Measurements from ENCODE around the gene STOML1. TPM values are rescaled to one million over a fixed set of nuclear protein-coding genes. Genes with fewer than 3 reads are reported as not detected.

STOML1 gene
- total RNA-seq, 2 donors from 2014 or later, result 4.4 to 5.5 TPM

GRCh38 chr15:73988445-73988969 lies 3.6 kb downstream of the STOML1 start:
- Histone ChIP-seq H3K27me3 (ENCODE audit: control insufficient read depth, insufficient read depth, low read length, poor library complexity, severe bottlenecking) (no peaks in the 10 kb centered on the region), H3K9me3 (ENCODE audit: control insufficient read depth, low read length) (no peaks in the 10 kb centered on the region), H3K4me3 (ENCODE audit: low read length) (no peak overlapping the region), H3K4me1 (ENCODE audit: control insufficient read depth, insufficient read depth, low read length) (no peaks in the 10 kb centered on the region), H3K36me3 (ENCODE audit: control insufficient read depth, insufficient read depth, low read length) (no peaks in the 10 kb centered on the region), H3K9ac (ENCODE audit: extremely low read depth, low read length, poor library complexity, severe bottlenecking) (no peak overlapping the region), H3K27ac (ENCODE audit: low read depth, low read length) (no peak overlapping the region)
- H3K4me1 Mint-ChIP-seq, result no peaks in the 10 kb centered on the region
- peaks cover 3% of the 10 kb centered on the region for H3K27me3 Mint-ChIP-seq (ENCODE audit: insufficient read depth)
- no peak for TF ChIP-seq CTCF (conservative IDR thresholded peaks at IDR 0.05)
- no peak overlapping the region for H3K4me3 Mint-ChIP-seq
- no peak overlapping the region for H3K27ac Mint-ChIP-seq
- no peaks in the 10 kb centered on the region for H3K36me3 Mint-ChIP-seq (ENCODE audit: low read depth)
- no peaks in the 10 kb centered on the region for H3K9me3 Mint-ChIP-seq
- 93 to 98% methylated on average over 9 to 13 of the region's 13 CpGs for WGBS, 2 experiments (ENCODE audit: insufficient coverage in 1 of 2, insufficient read length in 1 of 2)
- DNase-seq, result no peak

- Histone ChIP-seq H3K9ac (ENCODE audit: extremely low read depth, low read length, poor library complexity, severe bottlenecking) (no peak overlapping the region), H3K36me3 (ENCODE audit: control insufficient read depth, insufficient read depth, low read length) (no peaks in the 10 kb centered on the region), H3K9me3 (ENCODE audit: control insufficient read depth, low read length) (no peaks in the 10 kb centered on the region), H3K4me3 (ENCODE audit: low read length) (no peak overlapping the region), H3K27ac (ENCODE audit: low read depth, low read length) (no peak overlapping the region), H3K27me3 (ENCODE audit: control insufficient read depth, insufficient read depth, low read length, poor library complexity, severe bottlenecking) (no peaks in the 10 kb centered on the region), H3K4me1 (ENCODE audit: control insufficient read depth, insufficient read depth, low read length) (no peaks in the 10 kb centered on the region)
- peaks cover 2% of the 10 kb centered on the region for H3K27me3 Mint-ChIP-seq (ENCODE audit: insufficient read depth)
- H3K9me3 Mint-ChIP-seq, result no peaks in the 10 kb centered on the region
- no peaks in the 10 kb centered on the region for H3K4me1 Mint-ChIP-seq
- no peak overlapping the region for H3K27ac Mint-ChIP-seq
- no peak for TF ChIP-seq CTCF (conservative IDR thresholded peaks at IDR 0.05)
- 84 to 90% methylated on average over 7 to 9 of the region's 9 CpGs for WGBS, 2 experiments (ENCODE audit: insufficient coverage in 1 of 2, insufficient read length in 1 of 2)
- no peaks in the 10 kb centered on the region for H3K36me3 Mint-ChIP-seq (ENCODE audit: low read depth)
- H3K4me3 Mint-ChIP-seq, result no peak overlapping the region
- DNase-seq, result no peak
These were observed 4.2 kb downstream of the STOML1 start for GRCh38 chr15:73987681-73988444.

GRCh38 chr15:73987250-73987649 lies 4.8 kb downstream of the STOML1 start:
- H3K27me3 Mint-ChIP-seq (ENCODE audit: insufficient read depth), result no peaks in the 10 kb centered on the region
- no peak for TF ChIP-seq CTCF (conservative IDR thresholded peaks at IDR 0.05)
- Histone ChIP-seq H3K27me3 (ENCODE audit: control insufficient read depth, insufficient read depth, low read length, poor library complexity, severe bottlenecking) (no peaks in the 10 kb centered on the region), H3K36me3 (ENCODE audit: control insufficient read depth, insufficient read depth, low read length) (no peaks in the 10 kb centered on the region), H3K4me3 (ENCODE audit: low read length) (no peak overlapping the region), H3K9me3 (ENCODE audit: control insufficient read depth, low read length) (no peaks in the 10 kb centered on the region), H3K4me1 (ENCODE audit: control insufficient read depth, insufficient read depth, low read length) (no peaks in the 10 kb centered on the region), H3K27ac (ENCODE audit: low read depth, low read length) (no peak overlapping the region), H3K9ac (ENCODE audit: extremely low read depth, low read length, poor library complexity, severe bottlenecking) (no peak overlapping the region)
- H3K4me3 Mint-ChIP-seq, result no peak overlapping the region
- H3K27ac Mint-ChIP-seq, result no peak overlapping the region
- no peaks in the 10 kb centered on the region for H3K36me3 Mint-ChIP-seq (ENCODE audit: low read depth)
- H3K9me3 Mint-ChIP-seq, result no peaks in the 10 kb centered on the region
- no peak for DNase-seq
- no peaks in the 10 kb centered on the region for H3K4me1 Mint-ChIP-seq
- 90 to 97% methylated on average over 3 to 4 of the region's 4 CpGs for WGBS, 2 experiments (ENCODE audit: insufficient coverage in 1 of 2, insufficient read length in 1 of 2)

Data from endodermal cell (in vitro differentiated cells).